H1 (cell line): ENCODE measurements around the gene AVPR2.

Experiments used
- CBX5 ChIP-seq: fragments of 300-800, 300-1000 bp; sonication (generic); IDR thresholded peaks from 2 replicates; pipeline ENCODE4 v1.7.1; 2016; ENCODE audit warnings: antibody characterized with exemption, low read length, low read depth
- CEBPB ChIP-seq: IDR thresholded peaks from 2 replicates; pipeline ENCODE4 v1.6.1; 2012; ENCODE audit warnings: low read depth, low read length
- CTCF ChIP-seq, 3 experiments: IDR thresholded peaks; 1 replicate in 2 of 3; 2 replicates in 1 of 3; pipeline versions ENCODE4 v1.5.1 to v1.6.1; 2011; ENCODE audit warnings: low read length in 3 of 3, mild to moderate bottlenecking in 3 of 3, inconsistent platforms in 2 of 3, low read depth in 1 of 3, moderate library complexity in 1 of 3; ENCODE audit not compliant: insufficient read depth in 1 of 3; ENCODE audit errors: control extremely low read depth in 1 of 3
- EZH2 ChIP-seq: fragments of 200-600 bp; sonication (generic); IDR thresholded peaks from 2 replicates; pipeline ENCODE4 v1.7.1; 2012; ENCODE audit warnings: low read depth, mild to moderate bottlenecking, moderate library complexity, low read length, inconsistent platforms; ENCODE audit not compliant: severe bottlenecking
- HDAC6 ChIP-seq: IDR thresholded peaks from one replicate; pipeline ENCODE4 v1.7.1; 2012; ENCODE audit warnings: low read depth, mild to moderate bottlenecking, inconsistent platforms, low read length, moderate library complexity
- KDM1A ChIP-seq: fragments of 200-600, 300-600 bp; sonication (generic); IDR thresholded peaks from 2 replicates; pipeline ENCODE4 v1.7.1; 2016; ENCODE audit warnings: mild to moderate bottlenecking, low read length, borderline replicate concordance
- MAX ChIP-seq: IDR thresholded peaks from 2 replicates; pipeline ENCODE4 v1.6.1; 2012; ENCODE audit warnings: inconsistent platforms
- POLR2A ChIP-seq, 2 experiments: IDR thresholded peaks; 1 replicate in 1 of 2; 2 replicates in 1 of 2; pipeline ENCODE4 v1.6.1; 2011; ENCODE audit warnings: low read depth in 2 of 2, low read length in 2 of 2, mild to moderate bottlenecking in 2 of 2; ENCODE audit errors: control extremely low read depth in 1 of 2
- POLR2AphosphoS5 ChIP-seq: IDR thresholded peaks from 2 replicates; pipeline ENCODE4 v1.6.1; 2011; ENCODE audit warnings: low read depth, low read length
- SRF ChIP-seq: IDR thresholded peaks from 2 replicates; pipeline ENCODE4 v1.6.1; 2011; ENCODE audit warnings: mild to moderate bottlenecking, low read depth, low read length, moderate library complexity
- TAF1 ChIP-seq: IDR thresholded peaks from 2 replicates; pipeline ENCODE4 v1.6.1; 2011; ENCODE audit warnings: mild to moderate bottlenecking, low read depth, low read length
- TBP ChIP-seq: IDR thresholded peaks from 2 replicates; pipeline ENCODE4 v1.6.1; 2011; ENCODE audit warnings: low read depth, low read length, improper control_type of control experiment
- TEAD4 ChIP-seq: IDR thresholded peaks from 2 replicates; pipeline ENCODE4 v1.6.1; 2012; ENCODE audit warnings: low read depth, low read length, inconsistent platforms, mixed read lengths
- YY1 ChIP-seq: IDR thresholded peaks from 2 replicates; pipeline ENCODE4 v1.6.1; 2011; ENCODE audit warnings: low read depth, mild to moderate bottlenecking, low read length

GRCh38 chrX:153908219-153908860, 3.9 kb downstream of the AVPR2 start:
- TF ChIP-seq CTCF (IDR thresholded peaks at IDR 0.05; ENCODE audit: control extremely low read depth in 1 of 3, insufficient read depth in 1 of 3, low read depth in 1 of 3, low read length in 3 of 3) (no peak), POLR2A (IDR thresholded peaks at IDR 0.05; ENCODE audit: control extremely low read depth in 1 of 2, low read depth in 2 of 2, low read length in 2 of 2) (no peak), CEBPB (no peak), EZH2 (no peak), TAF1 (no peak), HDAC6 (no peak), POLR2AphosphoS5 (no peak), KDM1A (no peak), TBP (no peak), TEAD4 (no peak), SRF (no peak), CBX5 (no peak), MAX (no peak), YY1 (no peak)
